K562 (cell line): ENCODE data around the gene KCNG4.

Source experiments
- CBX2 ChIP-seq: fragments of 200-600 bp; sonication (generic); IDR thresholded peaks from one replicate; pipeline ENCODE4 v1.6.1; 2012; ENCODE audit warnings: mild to moderate bottlenecking, low read length, inconsistent platforms; ENCODE audit not compliant: insufficient read depth, poor library complexity, severe bottlenecking
- CEBPB ChIP-seq: fragments of 450-650 bp; IDR thresholded peaks from 2 replicates; pipeline ENCODE4 v1.6.1; 2016; ENCODE audit warnings: missing genetic modification characterization, missing compliant biosample characterization
- EZH2 ChIP-seq: IDR thresholded peaks from 2 replicates; pipeline ENCODE4 v1.6.1; 2012; ENCODE audit warnings: low read depth, mild to moderate bottlenecking, inconsistent platforms, low read length, borderline replicate concordance
- FOXJ3 ChIP-seq: sonication (generic); formaldehyde crosslinking; IDR thresholded peaks from 2 replicates; pipeline ENCODE4 v1.4.0; 2020; ENCODE audit warnings: mild to moderate bottlenecking, missing genetic modification reagents
- PRPF4 ChIP-seq: fragments of 200-400 bp; formaldehyde crosslinking; IDR thresholded peaks from one replicate; pipeline ENCODE4 v1.6.1; 2017; ENCODE audit warnings: low read length, low read depth, mild to moderate bottlenecking; ENCODE audit not compliant: insufficient read depth, poor library complexity, severe bottlenecking
- TRIM24 ChIP-seq, 2 experiments: fragments of 450-650 bp; IDR thresholded peaks; 2 replicates each; pipeline ENCODE4 v1.6.1; 2016
- TF ChIP-seq, protein P1 (sequence below), 2 experiments: fragments of 450-650 bp; IDR thresholded peaks; 2 replicates each; pipeline ENCODE4 v1.6.1; 2016; ENCODE audit warnings: mild to moderate bottlenecking in 2 of 2, borderline replicate concordance in 1 of 2, low read depth in 1 of 2, moderate library complexity in 1 of 2

DNA sequence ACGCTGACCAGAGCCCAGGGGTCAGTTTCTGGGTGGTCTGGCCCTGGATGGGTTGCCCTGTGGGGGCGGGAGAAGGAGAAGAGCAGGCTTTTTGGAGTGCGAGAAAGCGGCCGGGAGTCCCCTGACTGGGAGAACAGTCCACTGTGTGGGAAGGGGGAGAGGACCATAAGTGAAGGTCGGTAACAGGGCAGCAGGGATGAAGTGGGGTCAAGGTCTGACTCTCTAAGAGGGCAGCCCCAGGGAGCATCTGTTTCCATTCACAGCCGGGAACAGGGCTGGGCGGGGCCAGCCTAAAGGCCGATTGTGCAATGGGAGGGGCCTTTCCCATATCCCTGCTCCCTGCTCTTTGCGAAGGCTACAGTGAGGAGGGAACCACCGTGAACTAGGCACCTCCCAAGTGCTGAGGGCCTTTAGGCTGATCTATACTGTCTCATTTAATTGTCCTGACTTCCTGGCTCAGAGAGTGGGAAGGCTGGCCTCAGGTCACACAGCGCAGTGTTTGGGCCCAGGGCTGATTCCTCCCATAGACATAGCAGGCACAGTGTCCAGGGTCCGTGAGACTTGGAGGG, 44.4 kb upstream of the KCNG4 start:
- peak; percentile 94 for TF ChIP-seq CEBPB
- no peak for TF ChIP-seq CBX2
- TF ChIP-seq, protein P1, sequence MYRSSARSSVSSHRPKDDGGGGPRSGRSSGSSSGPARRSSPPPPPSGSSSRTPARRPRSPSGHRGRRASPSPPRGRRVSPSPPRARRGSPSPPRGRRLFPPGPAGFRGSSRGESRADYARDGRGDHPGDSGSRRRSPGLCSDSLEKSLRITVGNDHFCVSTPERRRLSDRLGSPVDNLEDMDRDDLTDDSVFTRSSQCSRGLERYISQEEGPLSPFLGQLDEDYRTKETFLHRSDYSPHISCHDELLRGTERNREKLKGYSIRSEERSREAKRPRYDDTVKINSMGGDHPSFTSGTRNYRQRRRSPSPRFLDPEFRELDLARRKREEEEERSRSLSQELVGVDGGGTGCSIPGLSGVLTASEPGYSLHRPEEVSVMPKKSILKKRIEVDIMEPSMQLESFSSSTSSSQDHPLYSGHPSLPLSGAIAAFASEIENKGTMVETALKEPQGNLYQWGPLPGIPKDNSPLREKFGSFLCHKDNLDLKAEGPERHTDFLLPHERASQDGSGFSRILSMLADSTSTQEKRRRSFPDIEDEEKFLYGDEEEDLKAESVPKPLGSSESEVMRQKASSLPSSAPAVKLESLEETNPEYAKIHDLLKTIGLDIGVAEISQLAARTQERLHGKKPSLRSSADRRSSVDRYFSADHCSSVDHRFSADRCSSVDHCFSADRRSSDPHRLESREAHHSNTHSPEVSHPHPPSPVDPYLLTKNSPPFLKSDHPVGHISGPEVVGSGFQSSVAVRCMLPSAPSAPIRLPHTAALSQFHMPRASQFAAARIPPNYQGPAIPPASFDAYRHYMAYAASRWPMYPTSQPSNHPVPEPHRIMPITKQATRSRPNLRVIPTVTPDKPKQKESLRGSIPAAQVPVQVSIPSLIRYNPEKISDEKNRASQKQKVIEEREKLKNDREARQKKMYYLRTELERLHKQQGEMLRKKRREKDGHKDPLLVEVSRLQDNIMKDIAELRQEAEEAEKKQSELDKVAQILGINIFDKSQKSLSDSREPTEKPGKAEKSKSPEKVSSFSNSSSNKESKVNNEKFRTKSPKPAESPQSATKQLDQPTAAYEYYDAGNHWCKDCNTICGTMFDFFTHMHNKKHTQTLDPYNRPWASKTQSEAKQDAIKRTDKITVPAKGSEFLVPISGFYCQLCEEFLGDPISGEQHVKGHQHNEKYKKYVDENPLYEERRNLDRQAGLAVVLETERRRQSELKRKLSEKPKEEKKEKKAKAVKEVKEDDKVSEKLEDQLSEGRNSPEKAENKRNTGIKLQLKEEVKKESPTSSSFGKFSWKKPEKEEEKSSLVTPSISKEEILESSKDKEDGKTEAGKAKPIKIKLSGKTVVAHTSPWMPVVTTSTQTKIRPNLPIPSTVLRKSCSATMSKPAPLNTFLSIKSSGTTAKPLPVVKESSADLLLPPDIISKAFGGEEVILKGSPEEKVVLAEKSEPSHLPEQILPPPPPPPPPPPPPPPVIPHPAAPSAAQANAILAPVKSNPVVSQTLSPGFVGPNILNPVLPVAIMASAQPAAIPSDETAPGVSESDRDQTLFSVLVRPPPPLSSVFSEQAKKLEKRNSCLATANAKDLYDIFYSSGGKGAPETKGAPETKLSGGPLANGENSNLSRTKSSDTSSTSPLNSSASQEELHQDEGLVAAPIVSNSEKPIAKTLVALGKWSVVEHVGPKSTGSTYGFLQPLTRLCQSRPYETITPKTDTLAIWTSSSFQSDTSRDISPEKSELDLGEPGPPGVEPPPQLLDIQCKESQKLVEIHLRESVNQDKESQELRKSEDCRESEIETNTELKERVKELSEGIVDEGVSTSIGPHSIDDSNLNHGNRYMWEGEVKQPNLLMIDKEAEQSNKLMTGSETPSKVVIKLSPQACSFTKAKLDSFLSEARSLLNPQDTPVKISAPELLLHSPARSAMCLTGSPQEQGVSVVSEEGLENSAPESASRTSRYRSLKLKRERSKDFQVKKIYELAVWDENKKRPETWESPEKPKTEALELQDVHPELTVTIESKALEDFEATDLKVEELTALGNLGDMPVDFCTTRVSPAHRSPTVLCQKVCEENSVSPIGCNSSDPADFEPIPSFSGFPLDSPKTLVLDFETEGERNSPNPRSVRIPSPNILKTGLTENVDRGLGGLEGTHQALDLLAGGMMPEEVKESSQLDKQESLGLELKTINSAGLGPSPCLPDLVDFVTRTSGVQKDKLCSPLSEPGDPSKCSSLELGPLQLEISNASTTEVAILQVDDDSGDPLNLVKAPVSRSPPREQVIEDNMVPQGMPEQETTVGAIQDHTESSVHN (IDR thresholded peaks at IDR 0.05; ENCODE audit: borderline replicate concordance in 1 of 2, low read depth in 1 of 2), result no peak
- TF ChIP-seq EZH2, result no peak
- TF ChIP-seq TRIM24 (IDR thresholded peaks at IDR 0.05), result no peak
- TF ChIP-seq FOXJ3 (CRISPR knock-in tag), result no peak
- TF ChIP-seq PRPF4, result no peak
